HG02642 (cell line): Measurements from ENCODE around the gene HOXB4.

Experiments
- ATAC-seq: cut with Tn5 transposase; IDR thresholded peaks from one replicate; pipeline ENCODE4 v1.9.1; 2021; ENCODE audit warnings: mild to moderate bottlenecking; ENCODE audit not compliant: unreplicated experiment, poor library complexity

HOXB4 gene

DNA sequence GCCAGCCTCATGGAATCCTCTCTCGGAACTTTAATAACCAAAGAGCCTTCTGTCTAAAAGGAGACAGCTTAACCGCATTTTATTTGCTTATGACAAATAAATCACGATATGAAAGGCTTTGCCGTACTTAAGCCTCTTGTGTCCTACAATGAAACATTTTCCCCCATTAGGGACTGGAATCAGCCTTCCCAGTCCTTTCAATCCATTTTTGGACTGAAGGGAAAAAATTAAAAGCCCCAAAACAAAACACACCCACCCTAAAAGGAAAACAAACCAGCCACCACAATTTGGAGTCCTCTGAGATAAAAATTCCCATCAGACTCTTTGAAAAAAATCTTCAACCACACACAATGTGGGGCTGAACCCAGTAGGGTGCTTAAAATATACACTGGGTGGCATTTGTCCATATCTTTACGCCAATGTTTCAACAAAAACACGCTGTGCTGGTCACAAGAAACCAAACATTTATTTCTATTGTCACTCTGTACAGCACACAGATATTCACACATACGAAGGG lies 3.0 kb downstream of the HOXB4 start:
- ATAC-seq = no peak

DNA sequence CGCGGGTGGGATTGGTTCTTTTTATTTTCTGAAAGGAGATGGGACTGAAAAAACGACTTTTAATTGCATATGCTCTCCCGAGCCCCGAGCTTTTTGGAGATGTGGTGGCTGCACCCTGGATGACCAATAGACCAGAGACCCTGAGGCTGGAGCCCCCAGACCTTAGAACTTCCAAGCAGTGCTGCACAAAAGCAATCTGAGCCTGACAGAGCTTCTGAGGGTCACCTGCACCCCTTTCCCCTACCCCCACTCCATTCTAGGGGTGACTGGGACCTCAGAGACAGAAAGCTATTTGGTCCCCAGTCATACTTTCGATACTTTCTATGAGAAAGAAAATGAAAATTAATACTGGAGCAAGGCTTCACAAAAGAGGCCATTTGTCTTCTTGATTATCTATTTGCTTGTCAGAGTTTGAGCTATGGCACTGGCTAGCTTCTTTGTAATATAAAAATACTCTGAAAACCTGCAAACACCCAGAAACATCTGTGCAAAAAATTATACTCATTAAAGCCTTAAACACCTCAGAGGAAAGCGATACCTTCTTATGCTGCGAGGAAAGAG lies 3.6 kb downstream of the HOXB4 start:
- ATAC-seq = no peak

DNA sequence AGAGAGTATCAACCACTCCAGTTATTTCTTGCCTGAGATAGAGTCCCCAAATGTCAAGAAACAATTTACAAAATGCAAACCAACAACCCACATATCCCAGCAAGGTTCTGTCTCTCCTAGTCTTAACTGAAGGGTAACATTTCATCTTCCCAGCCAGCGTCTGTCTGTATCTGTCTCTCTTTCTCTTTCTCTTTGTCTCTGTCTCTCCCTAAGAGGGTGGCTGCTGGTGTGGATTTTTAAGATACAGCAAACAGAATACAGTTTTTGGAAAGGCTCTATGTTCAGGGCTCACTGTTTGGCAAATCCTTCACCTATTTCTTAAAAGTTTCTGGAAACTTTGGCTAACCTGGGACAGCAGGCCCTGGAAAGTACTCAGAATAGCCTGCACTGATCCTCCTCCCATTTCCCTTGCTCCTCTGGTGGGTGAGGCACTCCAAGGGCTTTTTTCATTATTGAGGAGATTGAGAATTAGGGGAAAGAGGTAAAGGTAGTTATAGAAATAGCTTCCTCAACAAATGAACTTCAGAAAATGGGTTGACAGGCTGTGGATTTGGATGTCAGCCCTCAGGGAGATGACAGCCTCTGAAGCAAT lies 6.2 kb downstream of the HOXB4 start:
- no peak for ATAC-seq

DNA sequence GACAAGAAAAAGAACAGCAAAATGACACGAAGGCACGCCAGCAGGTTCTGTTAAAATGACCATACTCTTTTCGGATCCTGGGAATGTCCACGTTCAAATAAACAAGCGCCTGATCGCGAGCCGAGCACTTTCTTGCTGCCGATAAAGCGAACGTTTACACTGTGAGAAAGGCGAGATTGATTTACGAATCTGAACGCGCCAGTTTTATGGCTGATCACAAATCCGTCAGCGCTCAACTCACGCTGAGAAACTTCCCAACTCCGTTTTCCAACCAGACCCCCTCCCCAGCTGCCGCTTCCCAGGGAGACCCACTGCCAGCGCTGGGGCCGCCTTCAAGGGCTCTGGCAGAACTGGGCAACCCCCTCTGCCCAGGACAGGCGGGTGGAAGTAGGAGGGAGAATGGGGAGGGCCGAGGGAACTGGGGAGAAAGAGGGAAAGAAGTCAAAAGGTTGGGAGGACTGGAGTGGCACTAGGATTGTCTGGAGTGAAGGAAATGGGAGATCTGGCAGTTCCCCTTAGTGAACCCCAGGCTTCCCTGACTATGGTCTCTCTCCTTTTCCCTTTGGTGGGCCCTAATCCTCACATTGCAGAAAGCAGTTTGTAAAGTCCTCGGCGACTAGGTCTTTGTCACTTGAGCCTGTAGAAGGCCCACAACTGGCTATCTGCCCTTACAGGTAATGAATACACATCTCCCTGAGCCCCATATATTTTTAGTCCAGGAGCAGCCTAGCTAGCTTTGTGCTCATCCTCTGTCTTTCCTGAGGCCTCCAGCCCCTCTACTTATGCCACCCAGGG lies 6.9 kb downstream of the HOXB4 start:
- ATAC-seq = no peak

DNA sequence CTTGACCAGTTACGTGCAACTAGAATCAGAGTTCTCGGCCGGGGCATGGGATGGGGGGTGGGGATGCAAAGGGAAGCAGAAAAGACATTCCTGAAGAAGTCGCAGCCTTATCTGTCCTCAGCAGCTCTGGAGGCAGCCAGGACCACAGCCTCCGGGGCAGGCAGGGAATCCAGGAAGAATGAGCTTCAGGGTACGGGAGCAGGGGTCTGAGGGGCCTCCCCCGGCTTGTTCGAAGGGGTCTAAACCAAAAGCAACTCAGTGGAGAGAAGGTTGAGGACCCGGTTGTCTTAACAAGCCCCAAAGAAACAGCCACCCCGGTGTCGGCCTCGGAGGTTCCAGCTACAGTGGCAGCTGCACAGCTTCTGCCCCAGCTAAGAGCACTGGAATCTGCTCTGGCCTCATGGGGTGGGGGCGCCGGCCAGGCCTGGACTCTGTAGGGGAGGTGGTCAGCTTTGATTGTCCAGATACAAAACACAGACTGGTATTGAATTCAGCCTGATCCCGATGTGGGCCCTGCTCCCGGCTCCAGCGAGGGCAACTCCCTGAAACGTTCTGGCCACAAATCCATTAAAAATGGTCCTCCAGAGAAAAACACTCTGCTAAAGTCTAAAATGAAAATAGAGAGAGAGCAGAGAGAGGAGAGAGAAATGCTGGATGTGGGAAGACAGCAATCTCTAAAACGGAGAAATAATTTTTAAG lies 7.7 kb downstream of the HOXB4 start:
- ATAC-seq = no peak

DNA sequence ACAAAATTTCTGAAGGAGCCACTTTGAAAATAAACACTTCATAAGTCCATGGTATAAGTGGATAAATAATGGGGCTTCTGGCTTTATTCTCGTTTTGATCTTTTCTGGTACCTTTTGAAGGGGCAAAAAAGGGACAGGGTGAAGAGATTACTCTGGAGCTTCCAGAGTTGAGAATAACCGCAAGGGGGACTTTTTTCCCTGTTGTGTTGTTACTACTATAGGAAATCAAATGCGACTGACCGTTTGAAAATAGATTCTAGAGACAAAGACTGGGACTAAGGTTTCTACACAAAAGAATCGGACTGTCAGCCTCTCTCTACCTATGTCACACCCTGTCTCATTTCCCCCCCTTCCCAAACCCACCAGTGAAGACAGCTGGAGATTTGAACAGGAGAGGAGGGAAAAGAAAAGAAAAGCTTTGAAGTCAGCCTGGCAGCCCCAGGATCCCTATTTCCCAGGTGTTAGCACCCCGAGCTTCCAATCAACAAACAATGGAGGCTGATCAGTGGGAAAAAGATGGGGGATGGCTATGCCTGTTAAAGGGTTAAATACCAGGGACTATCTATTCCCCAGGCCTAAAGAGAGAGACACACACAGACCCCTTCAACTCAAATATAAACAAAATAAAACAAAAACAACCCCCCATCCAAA lies 8.4 kb downstream of the HOXB4 start:
- no peak for ATAC-seq

DNA sequence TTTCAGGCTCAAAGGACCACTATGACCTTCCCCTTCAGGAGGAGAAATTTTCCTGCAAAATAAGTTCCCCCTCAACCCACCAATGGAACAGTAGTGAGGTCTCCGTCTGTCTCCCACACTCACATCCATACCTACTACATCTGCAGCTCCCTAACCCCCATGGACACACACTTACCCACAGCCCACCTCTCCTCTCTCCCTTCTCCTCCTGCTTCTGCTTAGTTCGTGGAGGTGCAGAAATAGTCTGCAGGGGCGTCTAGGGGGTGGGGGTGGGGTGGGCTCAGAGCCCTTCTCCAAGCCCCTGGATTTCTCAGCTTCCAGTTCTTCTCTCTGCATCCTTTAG lies 8.9 kb downstream of the HOXB4 start:
- ATAC-seq = no peak

DNA sequence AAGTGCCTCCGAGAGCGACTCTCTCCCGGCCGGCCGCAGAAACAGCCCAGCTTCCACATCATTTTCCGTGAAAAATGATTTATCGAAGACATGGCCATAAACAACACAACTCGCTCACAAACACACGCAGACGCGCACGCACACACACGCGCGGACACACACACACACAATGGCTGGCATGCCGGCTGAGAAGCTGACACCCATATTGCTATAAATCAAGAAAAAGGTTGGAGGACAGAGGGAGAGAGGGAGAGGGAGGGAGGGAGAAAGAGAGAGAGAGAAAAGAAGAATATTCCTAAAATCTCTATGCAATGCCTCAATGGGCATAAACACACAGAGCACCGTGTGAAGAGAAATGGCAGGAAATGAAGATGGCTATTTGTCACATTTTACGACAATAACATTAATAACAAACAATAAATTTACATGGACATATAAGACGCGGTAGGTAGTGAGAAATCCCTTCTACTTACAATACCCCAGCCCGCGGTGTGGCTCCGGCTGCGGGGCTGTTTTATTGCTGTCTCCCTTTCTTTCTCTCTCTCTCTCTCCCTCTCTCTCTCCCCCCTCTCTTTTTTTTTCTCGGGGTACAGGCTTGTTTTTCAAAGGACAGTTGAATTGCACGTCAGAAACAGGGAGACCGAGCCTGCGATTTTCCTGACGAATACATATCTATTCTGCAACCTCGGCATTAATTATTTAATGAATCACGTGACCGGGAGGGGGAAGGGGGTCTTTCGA lies 9.5 kb downstream of the HOXB4 start:
- no peak for ATAC-seq

DNA sequence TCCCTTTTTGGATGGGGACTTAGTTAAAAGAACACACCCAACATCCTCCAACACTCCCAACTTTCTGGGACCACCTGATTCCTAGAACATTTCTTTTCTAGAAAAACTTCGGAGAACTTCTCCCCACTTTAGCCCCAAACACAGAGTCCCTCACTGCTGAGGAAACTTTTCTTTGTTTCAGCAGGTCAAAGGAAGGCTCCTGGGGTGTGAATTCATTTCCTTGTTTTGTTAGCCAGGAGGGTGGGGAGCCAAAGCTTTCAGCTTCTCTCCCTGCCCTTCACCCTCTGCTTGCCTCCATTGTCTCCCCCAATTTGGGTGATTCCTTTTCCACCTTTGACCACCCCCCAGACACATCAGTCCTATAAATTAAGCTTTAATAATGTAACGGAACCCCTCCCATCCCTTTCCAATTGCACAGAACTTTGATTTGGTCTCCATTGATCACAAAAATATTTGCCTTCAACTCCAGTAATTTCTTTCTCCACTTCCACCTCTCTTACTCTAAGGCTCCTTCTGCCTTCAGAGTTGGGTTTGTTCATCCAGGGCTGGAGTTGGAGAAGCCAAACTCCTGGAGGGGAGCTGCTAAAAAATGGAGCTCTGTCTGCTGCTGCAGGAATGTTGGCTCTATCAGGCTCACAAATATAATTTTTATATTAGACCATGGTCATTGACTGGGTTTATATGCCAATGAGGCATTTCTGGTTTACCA lies 10.3 kb downstream of the HOXB4 start:
- ATAC-seq = no peak

DNA sequence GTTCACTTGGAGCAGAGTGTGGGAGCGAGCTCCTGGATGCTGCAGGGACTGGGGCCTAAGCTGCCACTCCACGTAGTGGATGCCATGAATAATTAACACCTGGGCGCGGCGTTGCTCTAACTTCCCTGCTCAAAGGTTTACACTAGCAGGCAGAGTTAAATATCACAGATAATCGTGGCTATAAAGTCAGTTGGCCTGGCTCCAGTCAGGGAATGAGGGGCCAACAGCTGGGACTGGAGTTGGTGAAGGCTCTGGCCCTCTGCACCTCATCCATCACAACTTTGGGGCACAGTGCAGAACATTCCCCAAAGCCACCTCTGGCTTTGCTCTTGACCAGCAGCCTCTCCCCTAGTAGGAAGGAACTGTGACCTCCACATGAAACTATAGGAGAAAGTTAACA lies 10.9 kb downstream of the HOXB4 start:
- no peak for ATAC-seq

DNA sequence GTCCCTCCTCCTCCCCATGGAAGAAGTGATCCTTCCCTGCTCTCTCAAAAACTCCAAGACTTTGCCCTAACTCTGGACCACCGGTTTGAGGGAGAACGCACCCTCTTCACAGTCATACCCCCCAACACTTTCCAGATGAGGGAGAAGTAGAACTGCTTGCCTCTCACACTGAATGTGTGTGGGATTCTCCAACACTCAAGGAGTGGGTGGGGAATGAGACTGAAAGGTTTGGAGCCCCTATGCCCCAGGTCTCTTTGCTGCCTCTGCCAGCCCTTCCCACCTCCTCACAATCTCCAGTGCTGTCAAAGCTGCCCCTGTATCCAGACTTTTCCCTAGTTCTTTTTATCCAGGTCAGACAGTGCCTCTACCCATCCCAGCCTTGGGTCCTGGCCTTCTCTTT lies 11.4 kb downstream of the HOXB4 start:
- no peak for ATAC-seq

DNA sequence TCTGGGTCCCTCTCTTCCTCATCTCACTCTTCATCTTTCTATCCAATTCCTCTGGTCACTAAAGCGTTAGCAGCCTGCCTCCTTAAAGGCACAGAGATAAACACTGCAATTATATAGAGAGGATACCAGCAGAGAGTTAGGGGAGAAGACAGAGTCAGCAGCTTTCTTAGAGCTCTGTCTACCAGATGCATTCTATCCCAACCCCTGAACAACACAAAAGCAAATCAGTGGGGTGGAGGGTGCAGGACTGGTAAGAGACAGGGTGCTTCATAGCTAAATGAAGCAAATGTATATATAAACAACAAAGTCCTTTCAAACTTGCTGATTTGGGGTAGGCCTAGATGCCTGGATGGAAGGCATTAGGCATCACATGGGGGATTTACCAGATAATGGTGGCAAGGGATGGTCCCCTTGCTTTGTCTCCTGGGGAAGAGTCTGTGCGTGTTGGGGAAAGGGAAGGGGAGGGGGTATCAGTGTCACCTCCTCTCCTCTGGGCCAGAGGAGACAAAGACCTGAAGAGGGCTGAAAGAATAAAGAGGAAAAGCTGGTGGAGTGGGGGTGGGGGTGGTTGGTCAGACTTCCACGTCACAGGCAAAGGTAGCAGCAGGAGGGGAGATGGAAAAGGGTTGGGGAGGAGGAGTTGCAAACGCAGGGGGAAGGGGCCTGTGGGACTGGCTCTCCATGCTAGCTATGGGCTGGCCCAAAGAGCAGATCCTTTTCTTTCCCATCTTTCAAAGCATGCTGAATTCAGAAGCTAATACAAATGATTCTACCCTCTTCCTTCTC lies 12.0 kb downstream of the HOXB4 start:
- no peak for ATAC-seq

DNA sequence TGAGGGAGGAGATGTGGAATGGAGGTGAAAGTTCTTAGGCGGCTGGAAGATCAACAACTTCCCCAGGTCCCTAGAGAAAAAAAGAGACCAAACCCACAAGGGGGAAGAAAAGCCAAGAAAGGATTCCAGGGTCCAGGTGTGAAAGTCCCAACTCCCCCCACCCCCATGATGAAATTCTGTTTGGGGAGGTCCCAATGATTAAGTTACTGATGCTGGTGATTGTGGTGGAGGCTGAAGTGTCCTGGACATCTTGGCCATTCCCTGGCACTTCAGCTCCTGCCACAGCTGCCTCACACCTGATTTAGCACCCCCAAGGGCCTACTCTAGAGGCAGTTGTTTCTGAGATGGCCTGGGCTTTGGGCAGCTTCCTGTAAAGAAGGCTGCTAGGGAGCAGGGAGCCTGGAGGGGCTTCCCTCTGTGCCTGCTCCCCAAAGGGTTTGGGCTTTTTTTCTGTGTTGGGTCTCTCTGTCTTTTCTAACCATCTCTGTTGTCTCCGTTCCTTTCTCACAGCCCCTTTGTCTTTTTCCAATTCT lies 13.1 kb downstream of the HOXB4 start:
- no peak for ATAC-seq

DNA sequence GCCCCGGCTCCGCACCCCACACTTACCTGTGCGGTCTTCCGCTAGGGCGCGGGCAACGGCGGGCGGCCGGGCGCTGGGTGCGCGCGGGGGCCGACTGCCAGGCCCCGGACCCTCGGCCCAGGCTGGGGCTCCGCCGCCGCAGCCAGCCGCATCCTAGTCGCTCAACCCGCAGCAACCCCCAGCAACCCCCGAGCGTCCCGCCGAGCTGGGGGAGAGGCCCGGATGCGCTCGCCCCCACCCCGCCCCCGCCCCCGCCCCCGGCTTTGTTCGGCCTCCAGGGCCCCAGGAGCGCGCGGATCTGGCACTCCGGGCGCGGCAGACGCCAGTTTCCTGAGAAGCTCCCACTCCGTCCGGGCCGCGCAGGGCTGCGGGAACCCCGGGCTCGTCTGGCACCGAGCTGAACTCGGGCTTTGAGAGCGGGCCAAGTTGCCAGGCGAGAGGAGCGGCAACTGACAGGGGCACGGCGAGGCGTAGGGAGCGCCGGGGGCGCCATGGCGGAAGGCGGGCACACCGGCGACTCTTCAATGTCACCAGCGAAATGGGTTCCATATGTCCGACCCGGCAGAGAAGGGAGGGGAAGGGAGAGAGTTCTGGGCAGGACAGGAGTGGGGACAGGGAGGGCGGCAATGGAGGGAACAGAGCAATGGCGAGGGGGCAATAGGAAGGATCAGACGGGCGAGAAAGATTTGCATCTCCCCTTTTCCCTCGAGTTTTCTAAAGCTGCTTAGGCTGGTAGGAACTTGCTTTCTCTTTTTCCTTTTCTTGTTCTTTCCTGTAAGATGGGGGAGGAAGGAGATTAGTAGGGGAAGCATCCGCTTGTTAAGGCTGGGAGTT lies 13.7 kb downstream of the HOXB4 start:
- ATAC-seq = no peak

DNA sequence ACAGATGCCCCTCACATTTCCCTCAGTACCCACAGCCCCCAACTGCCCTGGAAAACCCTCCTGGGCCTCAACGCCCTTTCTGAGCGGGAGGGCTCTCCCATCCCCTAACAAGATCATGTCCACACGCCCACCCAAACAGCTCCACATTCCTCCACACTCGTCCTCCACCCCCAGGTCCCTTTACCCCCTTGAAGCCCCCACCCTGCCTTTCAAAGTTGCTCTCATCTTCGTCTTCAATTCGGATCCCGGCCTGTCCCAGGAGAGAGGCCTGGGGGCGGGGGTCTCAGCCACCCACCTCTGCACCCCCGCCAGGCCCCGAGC lies 14.3 kb downstream of the HOXB4 start:
- ATAC-seq = no peak

DNA sequence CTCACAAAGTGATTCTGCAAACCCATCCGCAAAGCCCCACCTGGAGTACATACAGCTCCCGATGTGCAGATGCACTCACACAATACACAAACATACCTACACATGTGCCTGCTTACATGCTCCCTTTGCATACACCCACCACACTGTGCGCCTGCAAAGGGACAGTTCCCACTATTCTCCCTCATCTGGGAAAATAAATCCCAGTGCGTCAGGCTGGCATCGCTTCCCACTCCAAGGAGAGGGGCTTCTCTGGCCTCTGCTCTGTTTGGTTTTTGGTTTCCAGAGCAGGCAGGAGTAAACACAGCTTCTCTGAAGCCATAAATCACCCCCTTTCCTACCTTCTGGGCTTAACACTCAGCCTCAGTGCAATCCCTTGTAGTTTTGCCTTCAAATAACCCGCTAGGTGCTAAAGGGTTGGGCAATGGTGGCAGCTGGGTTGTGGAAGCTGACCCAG lies 14.7 kb downstream of the HOXB4 start:
- no peak for ATAC-seq

DNA sequence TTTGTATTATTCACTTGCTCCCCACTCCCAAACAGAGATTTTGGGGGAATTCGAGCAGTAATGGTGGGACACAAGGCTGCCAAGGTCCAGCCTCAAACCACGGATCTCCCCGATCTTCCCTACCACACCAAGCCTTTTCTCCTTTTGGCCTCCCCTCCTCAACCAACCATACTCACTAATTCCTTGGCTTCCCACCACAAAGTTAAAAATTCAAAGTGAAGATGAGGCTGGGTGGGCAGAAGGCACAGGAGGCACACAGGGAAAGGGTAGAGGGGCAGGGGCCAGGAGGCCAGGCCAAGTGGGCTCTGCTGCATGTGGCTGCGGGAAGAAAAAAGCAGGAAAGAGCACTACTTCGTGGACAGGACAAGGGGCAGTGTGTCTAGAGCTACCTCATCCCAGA lies 15.2 kb downstream of the HOXB4 start:
- no peak for ATAC-seq
